ENCODE measurements around the gene DNM2.

Gene DNM2

DNA sequence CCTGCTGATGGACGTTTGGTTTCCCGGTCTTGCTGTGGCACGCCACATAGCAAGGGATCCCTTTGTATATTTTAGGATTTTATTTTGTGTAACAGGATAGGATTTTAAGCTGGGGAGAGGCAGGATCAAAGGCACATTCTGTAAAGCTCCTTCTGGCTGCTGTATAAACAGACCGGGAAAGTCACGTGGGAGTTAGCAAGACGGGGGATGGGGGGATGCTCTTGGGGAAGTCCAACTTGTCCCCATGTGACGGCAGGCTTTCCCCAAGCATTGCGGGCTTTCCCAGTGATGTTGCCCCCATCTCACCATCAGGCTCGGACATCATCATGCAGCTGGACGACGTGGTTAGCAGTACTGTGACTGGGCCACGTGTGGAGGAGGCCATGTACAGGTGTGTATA is 10.9 kb upstream of the DNM2 start:
- peaks cover 6% of the 10 kb centered on the region; the same call in 1 of the 2 replicates for H3K4me1 ChIP-seq (ENCODE audit: low read length)
- H3K36me3 ChIP-seq (replicated peaks; ENCODE audit: low read depth, low read length): peaks cover 13% of the 10 kb centered on the region
- no peaks in the 10 kb centered on the region for H4K20me1 ChIP-seq (ENCODE audit: insufficient read depth, low read length)
- H2AFZ ChIP-seq (ENCODE audit: low read depth, low read length): no peak overlapping the region
- peaks cover 4% of the 10 kb centered on the region for H3K79me2 ChIP-seq (ENCODE audit: low read length)
- H3K27ac ChIP-seq (ENCODE audit: low read length): no peak overlapping the region
- no peaks in the 10 kb centered on the region for H3K9me3 ChIP-seq (ENCODE audit: insufficient read depth, low read length)
- H3K9ac ChIP-seq (ENCODE audit: low read length): no peak overlapping the region
- H3K4me2 ChIP-seq (ENCODE audit: low read length): no peak overlapping the region
- no peak overlapping the region for H3K4me3 ChIP-seq (ENCODE audit: low read length)
- H3K27me3 ChIP-seq (ENCODE audit: low read depth, low read length): no peaks in the 10 kb centered on the region
- TF ChIP-seq EZH2phosphoT487 (IDR thresholded peaks at IDR 0.05; ENCODE audit: low read depth): no peak
- TF ChIP-seq, protein P1, sequence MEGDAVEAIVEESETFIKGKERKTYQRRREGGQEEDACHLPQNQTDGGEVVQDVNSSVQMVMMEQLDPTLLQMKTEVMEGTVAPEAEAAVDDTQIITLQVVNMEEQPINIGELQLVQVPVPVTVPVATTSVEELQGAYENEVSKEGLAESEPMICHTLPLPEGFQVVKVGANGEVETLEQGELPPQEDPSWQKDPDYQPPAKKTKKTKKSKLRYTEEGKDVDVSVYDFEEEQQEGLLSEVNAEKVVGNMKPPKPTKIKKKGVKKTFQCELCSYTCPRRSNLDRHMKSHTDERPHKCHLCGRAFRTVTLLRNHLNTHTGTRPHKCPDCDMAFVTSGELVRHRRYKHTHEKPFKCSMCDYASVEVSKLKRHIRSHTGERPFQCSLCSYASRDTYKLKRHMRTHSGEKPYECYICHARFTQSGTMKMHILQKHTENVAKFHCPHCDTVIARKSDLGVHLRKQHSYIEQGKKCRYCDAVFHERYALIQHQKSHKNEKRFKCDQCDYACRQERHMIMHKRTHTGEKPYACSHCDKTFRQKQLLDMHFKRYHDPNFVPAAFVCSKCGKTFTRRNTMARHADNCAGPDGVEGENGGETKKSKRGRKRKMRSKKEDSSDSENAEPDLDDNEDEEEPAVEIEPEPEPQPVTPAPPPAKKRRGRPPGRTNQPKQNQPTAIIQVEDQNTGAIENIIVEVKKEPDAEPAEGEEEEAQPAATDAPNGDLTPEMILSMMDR (IDR thresholded peaks at IDR 0.05; ENCODE audit: low read depth, low read length): no peak

DNA sequence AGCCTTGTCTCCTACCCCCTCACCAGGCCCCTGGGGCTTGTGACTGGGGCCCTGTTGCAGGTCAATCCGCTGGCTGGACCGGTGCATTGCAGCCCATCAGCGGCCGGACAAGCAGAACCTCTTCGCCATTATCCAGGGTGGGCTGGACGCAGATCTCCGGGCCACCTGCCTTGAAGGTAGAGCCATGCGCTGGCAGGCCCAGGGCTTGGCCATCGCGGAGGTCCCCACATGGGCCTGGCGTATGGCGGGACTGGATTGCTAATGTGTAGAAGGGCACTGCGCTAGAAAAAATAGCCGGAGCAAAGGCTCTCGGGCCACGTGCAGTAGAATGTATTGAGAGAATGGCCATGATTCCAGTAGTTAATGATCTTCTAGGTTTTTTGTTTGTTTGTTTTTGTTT is 10.4 kb upstream of the DNM2 start:
- Histone ChIP-seq H3K9me3 (ENCODE audit: insufficient read depth, low read length) (no peaks in the 10 kb centered on the region), H3K79me2 (ENCODE audit: low read length) (no peaks in the 10 kb centered on the region; the same call in 1 of the 2 replicates), H3K9ac (ENCODE audit: low read length) (no peak overlapping the region)

DNA sequence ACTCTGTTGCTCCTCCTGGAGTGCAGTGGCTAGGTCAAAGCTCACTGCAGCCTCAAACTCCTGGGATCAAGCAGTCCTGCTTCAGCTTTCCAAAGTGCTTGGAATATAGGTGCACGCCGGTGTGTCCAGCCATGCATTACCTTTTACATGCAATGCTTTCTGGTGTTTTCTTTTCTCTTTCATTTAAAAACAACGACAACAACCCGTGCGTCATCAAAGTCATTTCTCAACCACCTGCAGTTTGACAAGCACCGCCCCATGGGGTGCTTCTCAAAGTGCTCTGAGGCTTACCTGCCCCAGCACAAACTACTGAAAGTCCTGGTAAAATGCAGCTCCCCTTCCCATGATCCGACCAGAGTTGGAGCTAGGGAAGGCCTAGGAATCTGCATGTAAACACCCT is 9.6 kb upstream of the DNM2 start:
- no peaks in the 10 kb centered on the region; the same call in 1 of the 2 replicates for H3K79me2 ChIP-seq (ENCODE audit: low read length)
- H3K36me3 ChIP-seq (replicated peaks; ENCODE audit: low read depth, low read length): peaks cover 19% of the 10 kb centered on the region
- H3K9me3 ChIP-seq (ENCODE audit: insufficient read depth, low read length): no peaks in the 10 kb centered on the region
- no peaks in the 10 kb centered on the region for H4K20me1 ChIP-seq (ENCODE audit: insufficient read depth, low read length)
- no peak for TF ChIP-seq EZH2phosphoT487 (IDR thresholded peaks at IDR 0.05; ENCODE audit: low read depth)
- TF ChIP-seq, protein P1 (IDR thresholded peaks at IDR 0.05; ENCODE audit: low read depth, low read length): no peak
- peaks cover 6% of the 10 kb centered on the region; the same call in 1 of the 2 replicates for H3K4me1 ChIP-seq (ENCODE audit: low read length)
- no peak overlapping the region for H3K27ac ChIP-seq (ENCODE audit: low read length)
- H3K27me3 ChIP-seq (ENCODE audit: low read depth, low read length): no peaks in the 10 kb centered on the region
- H3K9ac ChIP-seq (ENCODE audit: low read length): no peak overlapping the region
- no peak overlapping the region for H3K4me3 ChIP-seq (ENCODE audit: low read length)
- no peak overlapping the region for H3K4me2 ChIP-seq (ENCODE audit: low read length)
- no peak overlapping the region for H2AFZ ChIP-seq (ENCODE audit: low read depth, low read length)

More for the DNA sequence above, 10.4 kb upstream of the DNM2 start:
- Histone ChIP-seq H2AFZ (ENCODE audit: low read depth, low read length) (no peak overlapping the region), H3K36me3 (replicated peaks; ENCODE audit: low read depth, low read length) (peaks cover 14% of the 10 kb centered on the region), H3K4me2 (ENCODE audit: low read length) (no peak overlapping the region), H4K20me1 (ENCODE audit: insufficient read depth, low read length) (no peaks in the 10 kb centered on the region), H3K4me3 (ENCODE audit: low read length) (no peak overlapping the region), H3K27me3 (ENCODE audit: low read depth, low read length) (no peaks in the 10 kb centered on the region), H3K4me1 (ENCODE audit: low read length) (peaks cover 6% of the 10 kb centered on the region; the same call in 1 of the 2 replicates), H3K27ac (ENCODE audit: low read length) (no peak overlapping the region)
- TF ChIP-seq, protein P1 (IDR thresholded peaks at IDR 0.05; ENCODE audit: low read depth, low read length): no peak
- no peak for TF ChIP-seq EZH2phosphoT487 (IDR thresholded peaks at IDR 0.05; ENCODE audit: low read depth)

DNA sequence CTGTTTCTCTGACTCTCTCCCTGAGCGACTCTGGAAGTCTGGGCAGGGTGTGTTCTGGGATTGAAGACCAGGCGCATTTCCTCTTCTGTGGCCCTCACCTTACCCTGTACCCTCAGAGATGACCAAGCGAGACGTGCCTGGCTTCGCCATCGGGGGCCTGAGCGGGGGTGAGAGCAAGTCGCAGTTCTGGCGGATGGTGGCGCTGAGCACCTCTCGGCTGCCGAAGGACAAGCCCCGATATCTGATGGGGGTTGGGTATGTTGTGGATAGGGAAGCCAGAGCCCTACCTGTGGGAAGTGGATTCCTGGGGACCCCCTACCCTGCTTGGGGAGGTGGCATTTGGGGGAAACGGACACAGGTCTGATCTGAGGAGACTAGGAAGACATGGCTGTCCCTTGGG is 5.8 kb upstream of the DNM2 start:
- no peaks in the 10 kb centered on the region for H4K20me1 ChIP-seq (ENCODE audit: insufficient read depth, low read length)
- no peaks in the 10 kb centered on the region for H3K9me3 ChIP-seq (ENCODE audit: insufficient read depth, low read length)
- 0 out of 2 replicates have a peak, but pooled peaks cover 2% of the 10 kb centered on the region for H3K4me1 ChIP-seq (ENCODE audit: low read length)
- no peak overlapping the region for H3K9ac ChIP-seq (ENCODE audit: low read length)
- no peak for TF ChIP-seq EZH2phosphoT487 (IDR thresholded peaks at IDR 0.05; ENCODE audit: low read depth)
- TF ChIP-seq, protein P1 (IDR thresholded peaks at IDR 0.05; ENCODE audit: low read depth, low read length): no peak
- no peak overlapping the region for H2AFZ ChIP-seq (ENCODE audit: low read depth, low read length)
- H3K36me3 ChIP-seq (replicated peaks; ENCODE audit: low read depth, low read length): peaks cover 27% of the 10 kb centered on the region
- no peak overlapping the region for H3K4me2 ChIP-seq (ENCODE audit: low read length)
- no peaks in the 10 kb centered on the region for H3K27me3 ChIP-seq (ENCODE audit: low read depth, low read length)
- H3K4me3 ChIP-seq (ENCODE audit: low read length): no peak overlapping the region
- H3K79me2 ChIP-seq (ENCODE audit: low read length): no peaks in the 10 kb centered on the region; the same call in 1 of the 2 replicates
- H3K27ac ChIP-seq (ENCODE audit: low read length): no peak overlapping the region

Measured in OCI-LY3 (cell line).